H9 (cell line): ENCODE data around the gene S100A4. TPM values are rescaled to one million over a fixed set of nuclear protein-coding genes. Genes with fewer than 3 reads are reported as not detected.

Experiments used
- DNase-seq: peaks from one replicate; pipeline ENCODE4 v3.0.0-alpha.2; 2017
- H2AFZ ChIP-seq: one replicate; pipeline ENCODE4 v1.6.1; 2013; ENCODE audit warnings: mild to moderate bottlenecking, low read length, control low read depth, moderate library complexity
- H2AK5ac ChIP-seq: 2 replicates; pipeline ENCODE4 v1.6.1; 2013; ENCODE audit warnings: low read length, control low read depth, mixed read lengths; ENCODE audit not compliant: insufficient read length
- H2BK120ac ChIP-seq: one replicate; pipeline ENCODE4 v1.6.1; 2013; ENCODE audit warnings: low read depth, mild to moderate bottlenecking, low read length, control low read depth, inconsistent platforms; ENCODE audit not compliant: poor library complexity, severe bottlenecking
- H2BK12ac ChIP-seq: 2 replicates; pipeline ENCODE4 v1.6.1; 2013; ENCODE audit warnings: low read length, control low read depth, mixed read lengths, low read depth; ENCODE audit not compliant: insufficient read length
- H2BK15ac ChIP-seq: 2 replicates; pipeline ENCODE4 v1.6.1; 2013; ENCODE audit warnings: low read depth, low read length, control low read depth
- H2BK20ac ChIP-seq: one replicate; pipeline ENCODE4 v1.6.1; 2013; ENCODE audit warnings: low read depth, mild to moderate bottlenecking, low read length, control low read depth, inconsistent platforms; ENCODE audit not compliant: poor library complexity, severe bottlenecking
- H2BK5ac ChIP-seq: 2 replicates; pipeline ENCODE4 v1.6.1; 2013; ENCODE audit warnings: low read length, control low read depth, mixed read lengths; ENCODE audit not compliant: insufficient read length
- H3K14ac ChIP-seq: 2 replicates; pipeline ENCODE4 v1.6.1; 2013; ENCODE audit warnings: low read length, control low read depth; ENCODE audit not compliant: insufficient read depth
- H3K18ac ChIP-seq: 2 replicates; pipeline ENCODE4 v1.6.1; 2013; ENCODE audit warnings: low read depth, mild to moderate bottlenecking, mixed read lengths, low read length, control low read depth; ENCODE audit not compliant: insufficient read length
- H3K23ac ChIP-seq: 2 replicates; pipeline ENCODE4 v1.6.1; 2013; ENCODE audit warnings: low read length, control low read depth, mixed read lengths, low read depth; ENCODE audit not compliant: insufficient read length
- H3K23me2 ChIP-seq: 2 replicates; pipeline ENCODE4 v1.6.1; 2013; ENCODE audit warnings: low read depth, mild to moderate bottlenecking, mixed read lengths, low read length, control low read depth; ENCODE audit not compliant: insufficient read length, poor library complexity, severe bottlenecking
- H3K27ac ChIP-seq: 2 replicates; pipeline ENCODE4 v1.5.1; 2013; ENCODE audit warnings: low read length, control low read depth, mixed read lengths, low read depth; ENCODE audit not compliant: insufficient read length
- H3K27me3 ChIP-seq: 2 replicates; pipeline ENCODE4 v1.6.1; 2013; ENCODE audit warnings: low read length, control low read depth, inconsistent platforms; ENCODE audit not compliant: insufficient read depth
- H3K4ac ChIP-seq: 2 replicates; pipeline ENCODE4 v1.6.1; 2013; ENCODE audit warnings: low read depth, mild to moderate bottlenecking, control low read depth, inconsistent platforms, low read length, moderate library complexity
- H3K4me1 ChIP-seq: 2 replicates; pipeline ENCODE4 v1.6.1; 2013; ENCODE audit warnings: low read length, control low read depth, inconsistent platforms; ENCODE audit not compliant: insufficient read depth
- H3K4me2 ChIP-seq: 2 replicates; pipeline ENCODE4 v1.6.1; 2013; ENCODE audit warnings: low read length, control low read depth, mixed read lengths; ENCODE audit not compliant: insufficient read length, insufficient read depth
- H3K56ac ChIP-seq: 2 replicates; pipeline ENCODE4 v1.6.1; 2013; ENCODE audit warnings: low read depth, mild to moderate bottlenecking, mixed read lengths, low read length, control low read depth; ENCODE audit not compliant: insufficient read length
- H3K79me1 ChIP-seq: 2 replicates; pipeline ENCODE4 v1.6.1; 2013; ENCODE audit warnings: low read depth, mild to moderate bottlenecking, moderate library complexity, low read length, control low read depth, inconsistent platforms; ENCODE audit not compliant: insufficient read depth, poor library complexity, severe bottlenecking
- H3K79me2 ChIP-seq: 2 replicates; pipeline ENCODE4 v1.6.1; 2013; ENCODE audit warnings: low read length, control low read depth, inconsistent platforms; ENCODE audit not compliant: insufficient read depth
- H3K9ac ChIP-seq: 2 replicates; pipeline ENCODE4 v1.6.1; 2013; ENCODE audit warnings: low read length, control low read depth, mixed read lengths; ENCODE audit not compliant: insufficient read length; ENCODE audit errors: extremely low read depth
- H3K9me3 ChIP-seq: one replicate; pipeline ENCODE4 v1.6.1; 2013; ENCODE audit warnings: low read depth, low read length, inconsistent platforms; ENCODE audit not compliant: control insufficient read depth
- H3T11ph ChIP-seq: one replicate; pipeline ENCODE4 v1.6.1; 2013; ENCODE audit warnings: mild to moderate bottlenecking, low read length, control low read depth, inconsistent platforms
- H4K20me1 ChIP-seq: one replicate; pipeline ENCODE4 v1.6.1; 2013; ENCODE audit not compliant: control insufficient read depth, insufficient read length, insufficient read depth
- H4K5ac ChIP-seq: 2 replicates; pipeline ENCODE4 v1.6.1; 2013; ENCODE audit warnings: low read depth, mild to moderate bottlenecking, mixed read lengths, low read length, control low read depth; ENCODE audit not compliant: insufficient read length
- H4K8ac ChIP-seq: replicated peaks from 2 replicates; pipeline ENCODE4 v1.6.1; 2013; ENCODE audit warnings: low read length, control low read depth, mixed read lengths, low read depth; ENCODE audit not compliant: insufficient read length
- H4K91ac ChIP-seq: 2 replicates; pipeline ENCODE4 v1.6.1; 2013; ENCODE audit warnings: low read depth, mild to moderate bottlenecking, moderate library complexity, mixed read lengths, low read length, control low read depth; ENCODE audit not compliant: insufficient read length
- H3K27ac Mint-ChIP-seq, 3 experiments: 2 replicates in 2 of 3; 3 replicates in 1 of 3; pipeline ENCODE4 v1.8.0; 2020 to 2021; ENCODE audit warnings: mixed read lengths in 3 of 3, mild to moderate bottlenecking in 1 of 3, moderate library complexity in 1 of 3
- H3K27me3 Mint-ChIP-seq: 2 replicates; pipeline ENCODE4 v1.8.0; 2021; ENCODE audit warnings: low read depth, mild to moderate bottlenecking, moderate library complexity, mixed read lengths
- H3K36me3 Mint-ChIP-seq, 3 experiments: 2 replicates in 2 of 3; 3 replicates in 1 of 3; pipeline ENCODE4 v1.8.0; 2020 to 2021; ENCODE audit warnings: low read depth in 3 of 3, mixed read lengths in 3 of 3; ENCODE audit not compliant: insufficient read depth in 1 of 3
- H3K4me1 Mint-ChIP-seq, 2 experiments: 2 replicates each; pipeline ENCODE4 v1.8.0; 2020; ENCODE audit warnings: mixed read lengths in 2 of 2
- H3K4me3 Mint-ChIP-seq, 2 experiments: 2 replicates in 1 of 2; 3 replicates in 1 of 2; pipeline ENCODE4 v1.8.0; 2020 to 2021; ENCODE audit warnings: mild to moderate bottlenecking in 2 of 2, mixed read lengths in 2 of 2, moderate library complexity in 1 of 2
- H3K9me3 Mint-ChIP-seq, 2 experiments: 2 replicates in 1 of 2; 3 replicates in 1 of 2; pipeline ENCODE4 v1.8.0; 2020; ENCODE audit warnings: mild to moderate bottlenecking in 2 of 2, mixed read lengths in 2 of 2, moderate library complexity in 1 of 2
- WGBS: extraction: QIAGEN DNeasy Blood & Tissue Kit; methylation state at CpG from one replicate; pipeline ENCODE4 v1.1.7; 2013; ENCODE audit warnings: missing lambda C conversion rate, low lambda C conversion rate, mixed read lengths; ENCODE audit not compliant: insufficient read length; ENCODE audit errors: extremely low coverage; 5-methylcytosine and 5-hydroxymethylcytosine counted together
- total RNA-seq: library from RNA; stranded (reverse); gene quantifications from 2 replicates; pipeline ENCODE4 v1.2.1, GENCODE V29; 2021
- TF ChIP-seq, protein P1 (sequence below): fragments of 200-600 bp; sonication (generic); conservative IDR thresholded peaks from 3 replicates; pipeline ENCODE4 v1.8.0; 2021; ENCODE audit warnings: antibody characterized with exemption, mild to moderate bottlenecking

The S100A4 gene
- total RNA-seq, 1 experiment from 2014 or later: 9.0 TPM

DNA sequence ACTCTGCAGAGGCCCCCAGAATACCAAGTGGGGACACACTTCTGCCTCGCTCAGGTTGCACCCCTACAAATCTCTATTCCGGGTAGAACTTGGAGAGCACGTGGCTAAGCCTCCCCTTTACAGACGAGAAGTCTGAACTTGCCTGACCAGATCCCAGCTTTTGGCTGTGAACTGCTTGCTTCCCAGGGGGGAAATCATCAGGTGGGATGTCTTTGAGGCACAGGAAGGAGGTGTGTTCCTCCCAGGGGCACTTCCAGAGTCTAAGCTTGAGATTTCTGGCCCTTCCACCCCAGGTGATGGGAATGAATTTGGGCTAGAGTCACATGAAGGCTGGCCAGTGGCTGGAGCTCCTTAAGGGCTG, 4.8 kb upstream of the S100A4 start:
- Histone ChIP-seq H2BK15ac (no peak overlapping the region), H4K5ac (no peak overlapping the region), H3T11ph (no peak overlapping the region), H3K4me1 (peaks cover under 1% of the 10 kb centered on the region; the same call in 1 of the 2 replicates), H3K9ac (no peak overlapping the region), H3K79me2 (no peaks in the 10 kb centered on the region), H3K14ac (peak overlapping the region; percentile 39), H3K4ac (no peak overlapping the region), H4K20me1 (no peaks in the 10 kb centered on the region), H3K56ac (no peak overlapping the region), H2AK5ac (no peak overlapping the region), H2BK5ac (no peak overlapping the region), H3K23me2 (no peaks in the 10 kb centered on the region), H4K8ac (no peak overlapping the region), H3K18ac (no peak overlapping the region), H3K9me3 (no peaks in the 10 kb centered on the region), H4K91ac (no peak overlapping the region), H2AFZ (no peak overlapping the region), H3K4me2 (no peak overlapping the region), H2BK12ac (no peak overlapping the region), H2BK120ac (no peak overlapping the region), H3K79me1 (no peaks in the 10 kb centered on the region), H3K27ac (no peak overlapping the region), H3K27me3 (no peaks in the 10 kb centered on the region), H2BK20ac (no peak overlapping the region), H3K23ac (no peak overlapping the region)
- H3K36me3 Mint-ChIP-seq: no peaks in the 10 kb centered on the region
- whole genome bisulfite sequencing: no CpG with 5 or more reads among the region's 4 CpGs
- TF ChIP-seq, protein P1, sequence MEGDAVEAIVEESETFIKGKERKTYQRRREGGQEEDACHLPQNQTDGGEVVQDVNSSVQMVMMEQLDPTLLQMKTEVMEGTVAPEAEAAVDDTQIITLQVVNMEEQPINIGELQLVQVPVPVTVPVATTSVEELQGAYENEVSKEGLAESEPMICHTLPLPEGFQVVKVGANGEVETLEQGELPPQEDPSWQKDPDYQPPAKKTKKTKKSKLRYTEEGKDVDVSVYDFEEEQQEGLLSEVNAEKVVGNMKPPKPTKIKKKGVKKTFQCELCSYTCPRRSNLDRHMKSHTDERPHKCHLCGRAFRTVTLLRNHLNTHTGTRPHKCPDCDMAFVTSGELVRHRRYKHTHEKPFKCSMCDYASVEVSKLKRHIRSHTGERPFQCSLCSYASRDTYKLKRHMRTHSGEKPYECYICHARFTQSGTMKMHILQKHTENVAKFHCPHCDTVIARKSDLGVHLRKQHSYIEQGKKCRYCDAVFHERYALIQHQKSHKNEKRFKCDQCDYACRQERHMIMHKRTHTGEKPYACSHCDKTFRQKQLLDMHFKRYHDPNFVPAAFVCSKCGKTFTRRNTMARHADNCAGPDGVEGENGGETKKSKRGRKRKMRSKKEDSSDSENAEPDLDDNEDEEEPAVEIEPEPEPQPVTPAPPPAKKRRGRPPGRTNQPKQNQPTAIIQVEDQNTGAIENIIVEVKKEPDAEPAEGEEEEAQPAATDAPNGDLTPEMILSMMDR: no peak
- no peaks in the 10 kb centered on the region for H3K9me3 Mint-ChIP-seq
- no peaks in the 10 kb centered on the region; the same call in 1 of the 2 replicates for H3K27me3 Mint-ChIP-seq
- H3K4me3 Mint-ChIP-seq: peak overlapping the region in 1 of 2 experiments; percentile 18; a peak in 1 of 5 replicates
- peak overlapping the region in 1 of 3 experiments; percentile 46; a peak in 1 of 7 replicates for H3K27ac Mint-ChIP-seq
- H3K4me1 Mint-ChIP-seq: peaks cover 41 to 59% of the 10 kb centered on the region in 2 experiments
- DNase-seq: no peak
